DND-41 (cell line): ENCODE data around the gene ZNF892.
A peak's percentile ranks its signal among the peaks of the same experiment; 100 is the strongest.

Experiments
- ATAC-seq: fragments of 200-7000 bp; cut with Tn5 transposase; 3 replicates; pipeline ENCODE4 v1.9.1; 2021; ENCODE audit warnings: low read depth; ENCODE audit not compliant: insufficient read depth
- DNase-seq: peaks from one replicate; pipeline ENCODE4 v3.0.0-alpha.2; 2020
- H2AFZ ChIP-seq: 2 replicates; pipeline ENCODE4 v1.6.0; 2012; ENCODE audit warnings: low read depth, low read length
- H3K27ac ChIP-seq: 2 replicates; pipeline ENCODE4 v1.5.1; 2012; ENCODE audit warnings: low read length, inconsistent platforms
- H3K27me3 ChIP-seq: fragments of 200-600 bp; sonication (generic); 2 replicates; pipeline ENCODE4 v1.6.0; 2012; ENCODE audit warnings: low read length, mild to moderate bottlenecking, inconsistent platforms; ENCODE audit not compliant: insufficient read depth, poor library complexity
- H3K36me3 ChIP-seq: 2 replicates; pipeline ENCODE4 v1.5.1; 2012; ENCODE audit warnings: low read length, inconsistent platforms; ENCODE audit not compliant: insufficient read depth
- H3K4me1 ChIP-seq: 2 replicates; pipeline ENCODE4 v1.5.1; 2012; ENCODE audit warnings: mild to moderate bottlenecking, low read length; ENCODE audit not compliant: insufficient read depth
- H3K4me2 ChIP-seq: 2 replicates; pipeline ENCODE4 v1.6.0; 2012; ENCODE audit warnings: mild to moderate bottlenecking, moderate library complexity, low read length, inconsistent platforms; ENCODE audit not compliant: insufficient read depth
- H3K4me3 ChIP-seq, 2 experiments: fragments of 200-600 bp in 1 of 2; shearing (Covaris generic) in 1 of 2; 2 replicates each; pipeline ENCODE4 v1.5.1; 2012 to 2016; ENCODE audit warnings: inconsistent platforms in 2 of 2, low read length in 2 of 2, mild to moderate bottlenecking in 2 of 2, low read depth in 1 of 2, moderate library complexity in 1 of 2
- H3K79me2 ChIP-seq: 2 replicates; pipeline ENCODE4 v1.6.0; 2012; ENCODE audit warnings: low read length, inconsistent platforms; ENCODE audit not compliant: insufficient read depth
- H3K9ac ChIP-seq: 2 replicates; pipeline ENCODE4 v1.6.0; 2012; ENCODE audit warnings: low read depth, mild to moderate bottlenecking, inconsistent platforms, low read length, moderate library complexity
- H3K9me3 ChIP-seq: 2 replicates; pipeline ENCODE4 v1.5.1; 2012; ENCODE audit warnings: low read length, moderate library complexity, mild to moderate bottlenecking, inconsistent platforms; ENCODE audit not compliant: insufficient read depth, severe bottlenecking
- H4K20me1 ChIP-seq: 2 replicates; pipeline ENCODE4 v1.6.0; 2012; ENCODE audit warnings: low read length; ENCODE audit not compliant: insufficient read depth
- EZH2 ChIP-seq: IDR thresholded peaks from 3 replicates; pipeline ENCODE4 v1.6.1; 2012; ENCODE audit warnings: borderline replicate concordance, low read depth, mild to moderate bottlenecking, moderate library complexity, low read length, inconsistent platforms; ENCODE audit not compliant: severe bottlenecking
- TF ChIP-seq, protein P1 (sequence below): IDR thresholded peaks from 2 replicates; pipeline ENCODE4 v1.5.1; 2012; ENCODE audit warnings: borderline replicate concordance, low read length, moderate library complexity, mild to moderate bottlenecking; ENCODE audit not compliant: poor library complexity, severe bottlenecking; ENCODE audit errors: extremely low read depth

Gene ZNF892

DNA sequence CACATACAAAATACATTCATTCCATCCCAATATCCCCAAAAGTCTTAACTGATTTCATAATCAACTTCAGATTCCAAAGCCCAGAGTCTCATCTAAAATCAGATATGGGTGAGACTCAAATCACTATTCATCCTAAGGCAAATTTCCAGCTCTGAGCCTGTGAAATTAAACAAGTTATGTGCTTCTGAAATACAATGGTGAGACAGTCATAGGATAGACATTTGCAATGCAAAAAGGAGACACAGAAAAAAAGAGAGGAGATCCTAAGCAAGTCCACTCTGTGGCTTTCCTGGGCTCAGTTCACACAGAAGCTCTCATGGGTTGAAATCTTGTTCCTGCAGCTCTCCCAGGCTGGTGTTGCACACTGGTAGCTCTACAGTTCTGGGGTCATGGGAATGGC, 18.3 kb downstream of the ZNF892 start:
- Histone ChIP-seq H3K79me2 (no peaks in the 10 kb centered on the region), H3K27me3 (no peaks in the 10 kb centered on the region), H3K9me3 (peaks cover 11% of the 10 kb centered on the region), H3K9ac (no peak overlapping the region), H3K4me2 (no peak overlapping the region), H3K27ac (no peak overlapping the region), H4K20me1 (no peaks in the 10 kb centered on the region), H3K4me3 (no peak overlapping the region), H3K36me3 (no peaks in the 10 kb centered on the region; the same call in 1 of the 2 replicates), H3K4me1 (no peaks in the 10 kb centered on the region), H2AFZ (no peak overlapping the region)
- no peak for ATAC-seq
- TF ChIP-seq, protein P1, sequence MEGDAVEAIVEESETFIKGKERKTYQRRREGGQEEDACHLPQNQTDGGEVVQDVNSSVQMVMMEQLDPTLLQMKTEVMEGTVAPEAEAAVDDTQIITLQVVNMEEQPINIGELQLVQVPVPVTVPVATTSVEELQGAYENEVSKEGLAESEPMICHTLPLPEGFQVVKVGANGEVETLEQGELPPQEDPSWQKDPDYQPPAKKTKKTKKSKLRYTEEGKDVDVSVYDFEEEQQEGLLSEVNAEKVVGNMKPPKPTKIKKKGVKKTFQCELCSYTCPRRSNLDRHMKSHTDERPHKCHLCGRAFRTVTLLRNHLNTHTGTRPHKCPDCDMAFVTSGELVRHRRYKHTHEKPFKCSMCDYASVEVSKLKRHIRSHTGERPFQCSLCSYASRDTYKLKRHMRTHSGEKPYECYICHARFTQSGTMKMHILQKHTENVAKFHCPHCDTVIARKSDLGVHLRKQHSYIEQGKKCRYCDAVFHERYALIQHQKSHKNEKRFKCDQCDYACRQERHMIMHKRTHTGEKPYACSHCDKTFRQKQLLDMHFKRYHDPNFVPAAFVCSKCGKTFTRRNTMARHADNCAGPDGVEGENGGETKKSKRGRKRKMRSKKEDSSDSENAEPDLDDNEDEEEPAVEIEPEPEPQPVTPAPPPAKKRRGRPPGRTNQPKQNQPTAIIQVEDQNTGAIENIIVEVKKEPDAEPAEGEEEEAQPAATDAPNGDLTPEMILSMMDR, result no peak
- no peak for TF ChIP-seq EZH2
- DNase-seq, result no peak

DNA sequence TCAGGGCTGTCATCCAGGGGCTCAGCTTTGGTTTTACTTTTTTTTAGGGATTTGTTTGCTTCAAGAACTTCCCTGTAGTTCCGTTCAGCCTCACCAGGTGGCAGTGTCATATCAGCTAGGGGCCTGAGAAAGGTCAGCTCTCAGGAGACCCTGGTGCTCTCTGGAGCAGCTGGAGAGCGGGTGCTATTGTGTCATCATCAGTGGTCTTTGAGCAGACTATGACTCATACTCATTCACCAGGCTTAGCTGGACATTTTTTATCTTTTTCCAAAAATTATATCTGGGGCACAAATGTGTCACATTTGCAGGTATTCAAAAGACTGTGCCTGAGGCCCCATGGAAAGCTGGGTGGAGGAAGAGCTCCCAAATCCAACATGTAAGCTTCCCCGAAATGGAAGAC, 24.4 kb downstream of the ZNF892 start:
- DNase-seq (peak; percentile 70), ATAC-seq (peak; percentile 81)
- Histone ChIP-seq H3K79me2 (no peaks in the 10 kb centered on the region), H3K27ac (no peak overlapping the region), H2AFZ (no peak overlapping the region), H4K20me1 (no peaks in the 10 kb centered on the region), H3K4me2 (no peak overlapping the region), H3K9me3 (no peaks in the 10 kb centered on the region), H3K27me3 (no peaks in the 10 kb centered on the region), H3K4me3 (no peak overlapping the region), H3K4me1 (no peaks in the 10 kb centered on the region), H3K36me3 (no peaks in the 10 kb centered on the region), H3K9ac (no peak overlapping the region)
- TF ChIP-seq, protein P1, result peak; percentile 86
- no peak for TF ChIP-seq EZH2

DNA sequence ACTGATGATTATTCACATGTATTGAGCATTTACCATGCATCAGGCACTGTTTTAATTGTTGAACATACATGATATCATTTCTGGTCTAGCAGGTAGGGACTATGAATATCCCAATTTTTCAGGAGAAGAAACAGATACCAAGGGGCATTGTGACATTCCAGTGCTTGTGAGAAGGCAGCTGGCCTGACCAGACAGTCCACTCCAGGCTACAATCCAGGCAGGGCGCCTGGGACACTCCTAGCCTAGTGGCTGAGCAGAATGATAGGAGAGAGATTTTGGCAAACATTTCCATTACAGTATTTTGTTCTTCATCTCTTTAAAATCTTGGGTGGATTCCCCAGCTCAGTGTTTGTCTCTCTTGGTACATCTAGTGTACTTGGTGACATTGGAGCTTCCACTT, 24.9 kb downstream of the ZNF892 start:
- no peaks in the 10 kb centered on the region for H4K20me1 ChIP-seq
- no peaks in the 10 kb centered on the region for H3K36me3 ChIP-seq
- no peaks in the 10 kb centered on the region for H3K9me3 ChIP-seq
- no peaks in the 10 kb centered on the region for H3K4me1 ChIP-seq
- H3K9ac ChIP-seq, result no peak overlapping the region
- DNase-seq, result no peak
- TF ChIP-seq, protein P1, result no peak
- TF ChIP-seq EZH2, result no peak
- ATAC-seq, result no peak
- H3K79me2 ChIP-seq, result no peaks in the 10 kb centered on the region
- no peak overlapping the region for H3K4me3 ChIP-seq
- no peaks in the 10 kb centered on the region for H3K27me3 ChIP-seq
- H3K4me2 ChIP-seq, result no peak overlapping the region
- no peak overlapping the region for H3K27ac ChIP-seq
- no peak overlapping the region for H2AFZ ChIP-seq

DNA sequence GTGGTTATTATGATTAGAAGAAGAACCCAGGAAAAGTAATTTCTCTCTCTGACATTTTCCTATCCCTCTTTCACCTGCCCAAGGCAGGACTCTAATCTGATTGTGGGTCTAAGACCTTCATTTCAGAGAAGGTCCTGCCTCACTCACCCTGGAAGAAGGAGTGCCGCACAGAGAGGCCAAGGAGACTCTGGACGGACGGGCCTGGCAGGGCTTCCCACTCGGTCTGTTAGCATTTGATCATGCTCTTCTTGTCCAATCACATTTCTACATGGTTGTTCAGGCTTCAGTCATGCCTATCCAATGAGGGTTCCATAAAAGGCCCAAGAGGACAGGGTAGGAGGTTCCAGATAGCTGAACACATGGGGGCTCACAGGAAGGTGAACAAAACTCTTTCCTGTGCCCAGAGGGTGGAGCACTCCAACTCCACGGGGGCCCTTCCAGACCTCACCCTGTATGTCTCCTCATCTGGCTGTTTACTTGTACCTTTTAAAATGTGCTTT, 27.0 kb downstream of the ZNF892 start:
- Histone ChIP-seq H3K27me3 (no peaks in the 10 kb centered on the region), H2AFZ (no peak overlapping the region), H3K79me2 (no peaks in the 10 kb centered on the region), H3K27ac (no peak overlapping the region), H4K20me1 (no peaks in the 10 kb centered on the region), H3K4me2 (no peak overlapping the region), H3K9me3 (no peaks in the 10 kb centered on the region), H3K36me3 (no peaks in the 10 kb centered on the region), H3K4me3 (no peak overlapping the region), H3K9ac (no peak overlapping the region), H3K4me1 (no peaks in the 10 kb centered on the region)
- ATAC-seq (no peak), DNase-seq (no peak)
- TF ChIP-seq, protein P1, result no peak
- no peak for TF ChIP-seq EZH2
